ENCODE results near the gene GFRA4.

Gene GFRA4

GRCh38 chr20:3691897-3692296, 28.7 kb upstream of the GFRA4 start:
- peaks cover 11% of the 10 kb centered on the region for H3K4me1 ChIP-seq (ENCODE audit: insufficient read depth, low read length)

GRCh38 chr20:3691306-3691705, 28.1 kb upstream of the GFRA4 start:
- H3K27ac ChIP-seq (ENCODE audit: low read depth, low read length): no peak overlapping the region

More at GRCh38 chr20:3691897-3692296, 28.7 kb upstream of the GFRA4 start:
- Histone ChIP-seq H3K36me3 (ENCODE audit: insufficient read depth, low read length) (no peaks in the 10 kb centered on the region), H3K27ac (ENCODE audit: low read depth, low read length) (no peak overlapping the region), H3K4me3 (ENCODE audit: low read depth in 1 of 2, low read length in 2 of 2) (no peak overlapping the region), H3K9ac (ENCODE audit: low read length) (no peak overlapping the region), H3K9me3 (ENCODE audit: low read length) (no peaks in the 10 kb centered on the region), H3K27me3 (ENCODE audit: control insufficient read depth in 1 of 2, insufficient read depth in 2 of 2, low read length in 2 of 2) (no peaks in the 10 kb centered on the region)

GRCh38 chr20:3690413-3690812, 27.2 kb upstream of the GFRA4 start:
- peaks cover 18% of the 10 kb centered on the region for H3K4me1 ChIP-seq (ENCODE audit: insufficient read depth, low read length)
- no peaks in the 10 kb centered on the region for H3K9me3 ChIP-seq (ENCODE audit: low read length)
- no peak overlapping the region for H3K4me3 ChIP-seq (ENCODE audit: low read depth in 1 of 2, low read length in 2 of 2)
- H3K36me3 ChIP-seq (ENCODE audit: insufficient read depth, low read length): no peaks in the 10 kb centered on the region
- no peak overlapping the region for H3K27ac ChIP-seq (ENCODE audit: low read depth, low read length)
- no peak overlapping the region for H3K9ac ChIP-seq (ENCODE audit: low read length)
- no peaks in the 10 kb centered on the region for H3K27me3 ChIP-seq (ENCODE audit: control insufficient read depth in 1 of 2, insufficient read depth in 2 of 2, low read length in 2 of 2)

More at GRCh38 chr20:3691306-3691705, 28.1 kb upstream of the GFRA4 start:
- no peak overlapping the region for H3K9ac ChIP-seq (ENCODE audit: low read length)
- H3K9me3 ChIP-seq (ENCODE audit: low read length): no peaks in the 10 kb centered on the region
- H3K27me3 ChIP-seq (ENCODE audit: control insufficient read depth in 1 of 2, insufficient read depth in 2 of 2, low read length in 2 of 2): no peaks in the 10 kb centered on the region
- no peak overlapping the region for H3K4me3 ChIP-seq (ENCODE audit: low read depth in 1 of 2, low read length in 2 of 2)
- peaks cover 16% of the 10 kb centered on the region for H3K4me1 ChIP-seq (ENCODE audit: insufficient read depth, low read length)
- no peaks in the 10 kb centered on the region for H3K36me3 ChIP-seq (ENCODE audit: insufficient read depth, low read length)

GRCh38 chr20:3689978-3690377, 26.8 kb upstream of the GFRA4 start:
- Histone ChIP-seq H3K9me3 (ENCODE audit: low read length) (no peaks in the 10 kb centered on the region), H3K4me1 (ENCODE audit: insufficient read depth, low read length) (peaks cover 18% of the 10 kb centered on the region), H3K4me3 (ENCODE audit: low read depth in 1 of 2, low read length in 2 of 2) (no peak overlapping the region), H3K27me3 (ENCODE audit: control insufficient read depth in 1 of 2, insufficient read depth in 2 of 2, low read length in 2 of 2) (no peaks in the 10 kb centered on the region), H3K36me3 (ENCODE audit: insufficient read depth, low read length) (no peaks in the 10 kb centered on the region), H3K27ac (ENCODE audit: low read depth, low read length) (no peak overlapping the region), H3K9ac (ENCODE audit: low read length) (no peak overlapping the region)

- Histone ChIP-seq H3K4me3 (ENCODE audit: low read depth in 1 of 2, low read length in 2 of 2) (peak overlapping the region in 1 of 2 donors; percentile 30), H3K27ac (ENCODE audit: low read depth, low read length) (peak overlapping the region; percentile 73), H3K4me1 (ENCODE audit: insufficient read depth, low read length) (peaks cover 18% of the 10 kb centered on the region)
Measured at GRCh38 chr20:3687655-3688054, 24.5 kb upstream of the GFRA4 start.

GRCh38 chr20:3686867-3687321, 23.7 kb upstream of the GFRA4 start:
- Histone ChIP-seq H3K27ac (ENCODE audit: low read depth, low read length) (peak overlapping the region; percentile 83), H3K36me3 (ENCODE audit: insufficient read depth, low read length) (no peaks in the 10 kb centered on the region), H3K4me3 (ENCODE audit: low read depth in 1 of 2, low read length in 2 of 2) (peak overlapping the region in 1 of 2 donors; percentile 30), H3K4me1 (ENCODE audit: insufficient read depth, low read length) (peaks cover 18% of the 10 kb centered on the region), H3K9me3 (ENCODE audit: low read length) (no peaks in the 10 kb centered on the region), H3K27me3 (ENCODE audit: control insufficient read depth in 1 of 2, insufficient read depth in 2 of 2, low read length in 2 of 2) (no peaks in the 10 kb centered on the region), H3K9ac (ENCODE audit: low read length) (no peak overlapping the region)

More at GRCh38 chr20:3687655-3688054, 24.5 kb upstream of the GFRA4 start:
- H3K9ac ChIP-seq (ENCODE audit: low read length): no peak overlapping the region
- H3K9me3 ChIP-seq (ENCODE audit: low read length): no peaks in the 10 kb centered on the region
- H3K36me3 ChIP-seq (ENCODE audit: insufficient read depth, low read length): no peaks in the 10 kb centered on the region
- H3K27me3 ChIP-seq (ENCODE audit: control insufficient read depth in 1 of 2, insufficient read depth in 2 of 2, low read length in 2 of 2): no peaks in the 10 kb centered on the region

- Histone ChIP-seq H3K27ac (ENCODE audit: low read depth, low read length) (peak overlapping the region; percentile 83), H3K4me3 (ENCODE audit: low read depth in 1 of 2, low read length in 2 of 2) (no peak overlapping the region), H3K27me3 (ENCODE audit: control insufficient read depth in 1 of 2, insufficient read depth in 2 of 2, low read length in 2 of 2) (no peaks in the 10 kb centered on the region), H3K4me1 (ENCODE audit: insufficient read depth, low read length) (peaks cover 18% of the 10 kb centered on the region), H3K36me3 (ENCODE audit: insufficient read depth, low read length) (no peaks in the 10 kb centered on the region), H3K9ac (ENCODE audit: low read length) (no peak overlapping the region), H3K9me3 (ENCODE audit: low read length) (no peaks in the 10 kb centered on the region)
Measured at GRCh38 chr20:3686421-3686820, 23.2 kb upstream of the GFRA4 start.

- no peak overlapping the region for H3K27ac ChIP-seq (ENCODE audit: low read depth, low read length)
- H3K4me1 ChIP-seq (ENCODE audit: insufficient read depth, low read length): peaks cover 26% of the 10 kb centered on the region
- no peaks in the 10 kb centered on the region for H3K27me3 ChIP-seq (ENCODE audit: control insufficient read depth in 1 of 2, insufficient read depth in 2 of 2, low read length in 2 of 2)
- no peak overlapping the region for H3K4me3 ChIP-seq (ENCODE audit: low read depth in 1 of 2, low read length in 2 of 2)
- no peak overlapping the region for H3K9ac ChIP-seq (ENCODE audit: low read length)
- no peaks in the 10 kb centered on the region for H3K9me3 ChIP-seq (ENCODE audit: low read length)
- no peaks in the 10 kb centered on the region for H3K36me3 ChIP-seq (ENCODE audit: insufficient read depth, low read length)
Measured at GRCh38 chr20:3685341-3685740, 22.1 kb upstream of the GFRA4 start.

GRCh38 chr20:3681931-3682781, 19.0 kb upstream of the GFRA4 start, which contains the start of gene ADAM33:
TSS of gene ADAM33 (minus strand) at chr20:3682010. CDS start at chr20:3682004, 6 bp downstream.
- Histone ChIP-seq H3K9me3 (ENCODE audit: low read length) (no peaks in the 10 kb centered on the region), H3K36me3 (ENCODE audit: insufficient read depth, low read length) (no peaks in the 10 kb centered on the region), H3K27ac (ENCODE audit: low read depth, low read length) (peak within 1 kb of the TSS; percentile 79), H3K4me3 (ENCODE audit: low read depth in 1 of 2, low read length in 2 of 2) (peak within 1 kb of the TSS; percentile 28 to 67), H3K4me1 (ENCODE audit: insufficient read depth, low read length) (peaks cover 48% of the 10 kb centered on the region), H3K9ac (ENCODE audit: low read length) (peak within 1 kb of the TSS; percentile 41), H3K27me3 (ENCODE audit: control insufficient read depth in 1 of 2, insufficient read depth in 2 of 2, low read length in 2 of 2) (no peaks in the 10 kb centered on the region)

- Histone ChIP-seq H3K4me1 (ENCODE audit: insufficient read depth, low read length) (peaks cover 48% of the 10 kb centered on the region), H3K9ac (ENCODE audit: low read length) (peak overlapping the region; percentile 41), H3K4me3 (ENCODE audit: low read depth in 1 of 2, low read length in 2 of 2) (peak overlapping the region; percentile 28 to 67), H3K9me3 (ENCODE audit: low read length) (no peaks in the 10 kb centered on the region), H3K27me3 (ENCODE audit: control insufficient read depth in 1 of 2, insufficient read depth in 2 of 2, low read length in 2 of 2) (no peaks in the 10 kb centered on the region), H3K27ac (ENCODE audit: low read depth, low read length) (peak overlapping the region; percentile 79), H3K36me3 (ENCODE audit: insufficient read depth, low read length) (no peaks in the 10 kb centered on the region)
Measured at GRCh38 chr20:3681352-3681930, 18.2 kb upstream of the GFRA4 start.

- Histone ChIP-seq H3K9me3 (ENCODE audit: low read length) (no peaks in the 10 kb centered on the region), H3K4me3 (ENCODE audit: low read depth in 1 of 2, low read length in 2 of 2) (peak overlapping the region; percentile 28 to 67), H3K9ac (ENCODE audit: low read length) (peak overlapping the region; percentile 41), H3K27me3 (ENCODE audit: control insufficient read depth in 1 of 2, insufficient read depth in 2 of 2, low read length in 2 of 2) (no peaks in the 10 kb centered on the region), H3K27ac (ENCODE audit: low read depth, low read length) (peak overlapping the region; percentile 79), H3K4me1 (ENCODE audit: insufficient read depth, low read length) (peaks cover 47% of the 10 kb centered on the region), H3K36me3 (ENCODE audit: insufficient read depth, low read length) (peaks cover 4% of the 10 kb centered on the region)
Measured at GRCh38 chr20:3680701-3681351, 17.6 kb upstream of the GFRA4 start.

All from muscle layer of colon (tissue), 2 donors.